Mucosa of descending colon (tissue), 3 donors: ENCODE data around the gene SF3B6. TPM values are rescaled to one million over a fixed set of nuclear protein-coding genes. Genes with fewer than 3 reads are reported as not detected.

ENCODE experiments used
- ATAC-seq: fragments of 200-7000 bp; cut with Tn5 transposase; one replicate; pipeline ENCODE4 v1.9.1; 2020; ENCODE audit warnings: mild to moderate bottlenecking, moderate library complexity
- DNase-seq, 3 donors: peaks; one replicate each; pipeline ENCODE4 v3.0.0-alpha.2; 2020
- H3K36me3 ChIP-seq: fragments of 200-600 bp; one replicate; pipeline ENCODE4 v1.8.0; 2021; ENCODE audit warnings: low read depth, mild to moderate bottlenecking
- H3K4me1 ChIP-seq: fragments of 200-600 bp; one replicate; pipeline ENCODE4 v1.8.0; 2021; ENCODE audit warnings: low read depth, mild to moderate bottlenecking
- H3K4me3 ChIP-seq: fragments of 200-600 bp; one replicate; pipeline ENCODE4 v1.8.0; 2021; ENCODE audit warnings: mild to moderate bottlenecking
- H3K9me3 ChIP-seq: fragments of 200-600 bp; one replicate; pipeline ENCODE4 v1.8.0; 2021; ENCODE audit warnings: mild to moderate bottlenecking
- intact Hi-C, 2 donors: fragments of 100-400 bp; cut with DNase I in 1 of 2; cut with micrococcal nuclease in 1 of 2; formaldehyde crosslinking; loops; one replicate each; pipeline versions ENCODE4 v1.11.0 to v1.11.1; 2022; cut with DNase I, micrococcal nuclease
- long read RNA-seq, 2 donors: library from polyadenylated mRNA; unstranded; transcript quantifications; one replicate each; pipeline ENCODE4 v2.0.0, GENCODE V29; 2019 to 2021
- total RNA-seq, 3 donors: library from RNA; stranded (reverse); fragmentation: NEBNext Ultra II Directional in 2 of 3; extraction: Animal tissue kit (Norgen Biotek cat#: 25700) in 2 of 3; gene quantifications; one replicate each; pipeline versions ENCODE4 v1.2.1 to v1.2.4, GENCODE V29; 2021 to 2023
- TF ChIP-seq, protein P1 (sequence below): fragments of 200-600 bp; IDR thresholded peaks from one replicate; pipeline ENCODE4 v1.8.0; 2022; ENCODE audit warnings: antibody characterized with exemption, mild to moderate bottlenecking
- donor health status: DM: no; HTN: no; CAD: no; lungs with moderate emphysema.
- donor health status: DM: no; HTN: no; CAD: no.
- donor health status: DM: no; HTN: yes; CAD: no.

Gene SF3B6, protein sequence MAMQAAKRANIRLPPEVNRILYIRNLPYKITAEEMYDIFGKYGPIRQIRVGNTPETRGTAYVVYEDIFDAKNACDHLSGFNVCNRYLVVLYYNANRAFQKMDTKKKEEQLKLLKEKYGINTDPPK
- total RNA-seq = 10 to 100 TPM; 75.1 to 90.1 (median 76.1) TPM
- long read RNA-seq, donor 1, transcript SF3B6-201 (4 exons, 770 nt) = major isoform, 43 of 45 reads
- long read RNA-seq, donor 1, partial matches to known transcripts = 1 of 45 reads
- long read RNA-seq, donor 1, other reads (novel, unspliced or antisense) = 1 of 45 reads
- long read RNA-seq, donor 2, transcript SF3B6-201 (4 exons, 770 nt) = major isoform, 91 of 95 reads
- long read RNA-seq, donor 2, partial matches to known transcripts = 0 of 95 reads
- long read RNA-seq, donor 2, other reads (novel, unspliced or antisense) = 4 of 95 reads

DNA sequence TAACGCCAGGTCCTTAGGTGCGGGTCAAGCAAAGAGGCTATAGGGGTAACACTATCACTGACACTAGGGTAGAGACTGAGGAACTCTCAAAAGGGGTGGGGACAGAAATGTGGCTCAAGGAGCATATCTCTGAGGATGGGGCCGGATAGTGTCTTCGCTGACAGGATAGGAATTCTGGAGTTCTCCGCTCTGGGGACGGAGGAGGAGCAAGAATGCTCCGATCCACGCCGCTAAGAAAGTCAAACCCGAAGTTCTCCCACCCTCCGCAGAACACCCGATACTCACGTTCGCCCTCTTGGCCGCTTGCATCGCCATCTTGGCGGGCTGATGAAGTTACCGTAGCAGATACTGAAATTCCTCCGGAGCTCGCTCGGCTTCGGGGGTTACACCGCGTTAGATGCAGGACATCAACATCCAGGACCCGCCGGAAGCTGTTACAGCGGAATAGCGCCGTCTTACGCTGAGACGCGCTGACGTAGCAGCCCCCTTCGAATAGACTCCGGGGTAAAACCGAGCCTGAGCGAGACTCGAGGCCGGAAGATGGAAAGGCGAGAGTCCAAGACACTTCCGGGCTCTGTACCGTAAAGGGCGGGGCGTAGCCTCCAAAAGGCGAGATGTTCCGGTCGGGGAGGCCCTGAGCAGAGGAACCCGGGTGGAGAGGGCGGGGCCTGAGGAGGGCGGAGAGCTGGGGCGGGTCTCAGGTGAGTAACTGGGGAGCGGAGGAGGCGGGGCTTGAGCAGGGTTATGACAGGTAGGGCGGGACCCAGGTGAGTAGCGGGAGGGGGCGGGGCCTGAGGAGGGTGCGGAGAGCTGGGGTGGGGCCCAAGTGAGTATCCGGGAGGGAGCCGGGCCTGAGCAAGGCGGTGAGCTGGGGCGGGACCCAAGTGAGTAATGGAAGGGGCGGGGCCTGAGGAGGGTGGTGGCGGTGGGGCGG, at the start of gene SF3B6:
TSS of gene SF3B6 (minus strand) at position 412 of the 934 bp plus-strand sequence. CDS start at position 315, 97 bp downstream.
- TF ChIP-seq, protein P1, sequence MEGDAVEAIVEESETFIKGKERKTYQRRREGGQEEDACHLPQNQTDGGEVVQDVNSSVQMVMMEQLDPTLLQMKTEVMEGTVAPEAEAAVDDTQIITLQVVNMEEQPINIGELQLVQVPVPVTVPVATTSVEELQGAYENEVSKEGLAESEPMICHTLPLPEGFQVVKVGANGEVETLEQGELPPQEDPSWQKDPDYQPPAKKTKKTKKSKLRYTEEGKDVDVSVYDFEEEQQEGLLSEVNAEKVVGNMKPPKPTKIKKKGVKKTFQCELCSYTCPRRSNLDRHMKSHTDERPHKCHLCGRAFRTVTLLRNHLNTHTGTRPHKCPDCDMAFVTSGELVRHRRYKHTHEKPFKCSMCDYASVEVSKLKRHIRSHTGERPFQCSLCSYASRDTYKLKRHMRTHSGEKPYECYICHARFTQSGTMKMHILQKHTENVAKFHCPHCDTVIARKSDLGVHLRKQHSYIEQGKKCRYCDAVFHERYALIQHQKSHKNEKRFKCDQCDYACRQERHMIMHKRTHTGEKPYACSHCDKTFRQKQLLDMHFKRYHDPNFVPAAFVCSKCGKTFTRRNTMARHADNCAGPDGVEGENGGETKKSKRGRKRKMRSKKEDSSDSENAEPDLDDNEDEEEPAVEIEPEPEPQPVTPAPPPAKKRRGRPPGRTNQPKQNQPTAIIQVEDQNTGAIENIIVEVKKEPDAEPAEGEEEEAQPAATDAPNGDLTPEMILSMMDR = no peak
- Histone ChIP-seq H3K9me3 (no peaks in the 10 kb centered on the region), H3K4me3 (peak within 1 kb of the TSS; percentile 64), H3K36me3 (no peaks in the 10 kb centered on the region), H3K4me1 (peaks cover 19% of the 10 kb centered on the region)
- intact Hi-C loops = loop anchor here in 1 of 2 donors (5.0 kb wide), 1 partner anchor 149 kb away; the partner anchor contains the start of gene ATAD2B
- DNase-seq = peak; percentile 100
- peak; percentile 88 for ATAC-seq

- Histone ChIP-seq H3K4me1 (peaks cover 3% of the 10 kb centered on the region), H3K4me3 (peak overlapping the region; percentile 53), H3K9me3 (no peaks in the 10 kb centered on the region), H3K36me3 (no peaks in the 10 kb centered on the region)
- DNase-seq (no peak), ATAC-seq (peak; percentile 7)
- TF ChIP-seq, protein P1 = no peak
- intact Hi-C loops = no loop called here
These were observed 47.9 kb upstream of the SF3B6 start for GRCh38 chr2:24123922-24124580.

DNA sequence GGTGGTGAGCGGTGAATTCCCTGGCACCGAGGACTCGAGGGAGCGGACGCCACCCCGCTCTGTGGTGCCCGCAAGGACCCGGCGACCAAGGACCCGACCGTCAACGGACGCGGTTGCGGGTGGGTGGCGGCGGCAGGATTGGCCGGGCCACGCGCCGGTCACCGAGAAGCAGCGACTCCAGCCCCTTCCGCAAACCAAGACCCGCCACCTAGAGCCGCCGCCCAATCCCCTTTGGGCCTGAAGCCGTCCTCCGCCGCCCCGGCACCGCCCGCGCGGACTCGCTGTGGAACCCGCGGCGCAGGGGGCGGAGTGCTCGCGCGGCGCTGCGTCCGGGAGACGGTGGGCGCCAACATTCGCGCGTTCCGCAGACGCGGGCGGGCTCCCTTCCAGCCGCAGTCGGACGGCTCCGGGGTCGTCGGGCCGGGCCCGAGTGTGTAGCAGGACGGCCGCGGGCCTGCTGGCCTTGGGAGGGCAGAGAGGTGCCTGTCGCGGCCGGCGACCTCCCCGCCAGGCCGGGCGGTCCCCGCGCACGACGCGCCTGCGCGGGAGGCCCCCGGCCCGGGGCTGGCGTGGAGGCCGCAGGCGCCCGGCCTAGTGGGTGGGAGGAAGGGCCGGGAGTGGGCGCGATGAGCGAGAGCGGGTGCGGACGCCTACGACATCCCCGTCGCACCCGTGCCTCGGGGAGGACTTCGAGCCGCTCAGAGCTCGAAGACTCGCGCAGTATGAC, 47.2 kb upstream of the SF3B6 start, which contains the start of the genes FAM228B and PFN4:
TSS of gene FAM228B (plus strand) at position 275 of the 727 bp plus-strand sequence. CDS start 893 bp downstream, outside the sequence.
TSS of gene PFN4 (minus strand) at position 140 of the 727 bp plus-strand sequence. CDS start 799 bp downstream, outside the sequence.
- Histone ChIP-seq H3K4me3 (peak within 1 kb of the TSS; percentile 53), H3K9me3 (no peaks in the 10 kb centered on the region), H3K4me1 (peaks cover 3% of the 10 kb centered on the region), H3K36me3 (no peaks in the 10 kb centered on the region)
- intact Hi-C loops = no loop called here
- ATAC-seq = peak; percentile 98
- peak; percentile 82 to 91 (median 89) for DNase-seq
- TF ChIP-seq, protein P1 = no peak

GRCh38 chr2:24122366-24123194, 46.5 kb upstream of the SF3B6 start:
- Histone ChIP-seq H3K9me3 (no peaks in the 10 kb centered on the region), H3K4me1 (peaks cover 3% of the 10 kb centered on the region), H3K36me3 (no peaks in the 10 kb centered on the region), H3K4me3 (peak overlapping the region; percentile 53)
- TF ChIP-seq, protein P1 = no peak
- ATAC-seq = peak; percentile 8
- no peak for DNase-seq
- intact Hi-C loops = no loop called here
